IPS-15b (cell line): ENCODE results near the gene ZNF132.
A peak's percentile ranks its signal among the peaks of the same experiment; 100 is the strongest.

Source experiments
- H3K27me3 ChIP-seq: one replicate; pipeline ENCODE4 v1.6.1; 2013; ENCODE audit warnings: low read length; ENCODE audit not compliant: control insufficient read depth, insufficient read depth
- H3K36me3 ChIP-seq: one replicate; pipeline ENCODE4 v1.6.1; 2013; ENCODE audit warnings: low read length; ENCODE audit not compliant: control insufficient read depth, insufficient read depth
- H3K4me1 ChIP-seq: one replicate; pipeline ENCODE4 v1.6.1; 2013; ENCODE audit warnings: mild to moderate bottlenecking, low read length; ENCODE audit not compliant: control insufficient read depth, insufficient read depth
- H3K4me3 ChIP-seq: one replicate; pipeline ENCODE4 v1.5.1; 2013; ENCODE audit warnings: low read depth, low read length
- H3K9ac ChIP-seq: one replicate; pipeline ENCODE4 v1.6.1; 2013; ENCODE audit warnings: low read depth, mild to moderate bottlenecking, low read length
- H3K9me3 ChIP-seq: one replicate; pipeline ENCODE4 v1.6.1; 2013; ENCODE audit warnings: mild to moderate bottlenecking, low read length; ENCODE audit not compliant: control insufficient read depth, insufficient read depth

ZNF132 gene

GRCh38 chr19:58393725-58394033 lies 46.3 kb downstream of the ZNF132 start:
- peaks cover 2% of the 10 kb centered on the region for H3K4me1 ChIP-seq
- H3K27me3 ChIP-seq = peaks cover 17% of the 10 kb centered on the region
- no peaks in the 10 kb centered on the region for H3K9me3 ChIP-seq
- peaks cover 49% of the 10 kb centered on the region for H3K36me3 ChIP-seq
- H3K9ac ChIP-seq = no peak overlapping the region
- H3K4me3 ChIP-seq = no peak overlapping the region

DNA sequence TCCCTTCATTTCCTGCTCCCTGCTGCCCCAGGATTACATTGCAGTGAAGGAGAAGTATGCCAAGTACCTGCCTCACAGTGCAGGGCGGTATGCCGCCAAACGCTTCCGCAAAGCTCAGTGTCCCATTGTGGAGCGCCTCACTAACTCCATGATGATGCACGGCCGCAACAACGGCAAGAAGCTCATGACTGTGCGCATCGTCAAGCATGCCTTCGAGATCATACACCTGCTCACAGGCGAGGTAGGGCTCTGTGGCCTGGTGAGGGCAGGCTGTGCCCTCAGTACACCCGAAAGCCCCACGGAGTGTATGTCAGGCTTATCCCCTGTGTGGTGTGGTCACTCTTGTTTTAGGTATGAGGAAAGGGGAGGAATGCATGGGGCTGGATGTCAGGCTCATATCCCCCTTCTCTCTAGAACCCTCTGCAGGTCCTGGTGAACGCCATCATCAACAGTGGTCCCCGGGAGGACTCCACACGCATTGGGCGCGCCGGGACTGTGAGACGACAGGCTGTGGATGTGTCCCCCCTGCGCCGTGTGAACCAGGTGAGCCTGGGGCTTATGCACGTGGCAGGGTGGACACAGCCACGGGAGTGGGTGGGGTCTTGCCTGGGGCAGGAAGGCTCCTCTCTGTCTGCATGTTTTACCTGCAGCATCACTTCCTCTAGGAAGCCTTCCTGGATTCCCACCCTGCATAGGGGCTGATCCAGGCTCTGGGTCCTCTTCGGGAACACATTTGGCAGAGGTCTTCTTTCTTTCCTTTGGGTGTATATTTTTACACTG lies 46.8 kb downstream of the ZNF132 start:
- H3K9ac ChIP-seq = no peak overlapping the region
- no peak overlapping the region for H3K4me3 ChIP-seq
- peaks cover 53% of the 10 kb centered on the region for H3K36me3 ChIP-seq
- peaks cover 14% of the 10 kb centered on the region for H3K27me3 ChIP-seq
- H3K4me1 ChIP-seq = peaks cover 5% of the 10 kb centered on the region
- H3K9me3 ChIP-seq = no peaks in the 10 kb centered on the region

DNA sequence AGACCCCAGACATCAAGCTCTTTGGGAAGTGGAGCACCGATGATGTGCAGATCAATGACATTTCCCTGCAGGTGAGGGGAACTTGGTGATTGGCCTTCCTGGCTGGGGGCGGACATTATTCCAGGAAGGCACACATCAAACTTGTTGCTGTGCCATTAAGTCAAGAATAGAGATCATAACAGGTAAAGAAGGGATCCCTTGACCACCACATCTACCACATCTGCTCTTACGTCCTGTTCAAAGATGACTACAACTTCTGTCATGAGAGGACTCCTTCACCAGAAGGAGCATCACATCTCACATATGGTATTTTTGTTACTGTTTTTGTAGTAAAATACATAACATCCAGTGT lies 51.8 kb downstream of the ZNF132 start:
- H3K9me3 ChIP-seq = no peaks in the 10 kb centered on the region
- H3K27me3 ChIP-seq = no peaks in the 10 kb centered on the region
- H3K4me3 ChIP-seq = peak overlapping the region; percentile 98
- H3K9ac ChIP-seq = peak overlapping the region; percentile 62
- peaks cover 5% of the 10 kb centered on the region for H3K4me1 ChIP-seq
- H3K36me3 ChIP-seq = peaks cover 42% of the 10 kb centered on the region

DNA sequence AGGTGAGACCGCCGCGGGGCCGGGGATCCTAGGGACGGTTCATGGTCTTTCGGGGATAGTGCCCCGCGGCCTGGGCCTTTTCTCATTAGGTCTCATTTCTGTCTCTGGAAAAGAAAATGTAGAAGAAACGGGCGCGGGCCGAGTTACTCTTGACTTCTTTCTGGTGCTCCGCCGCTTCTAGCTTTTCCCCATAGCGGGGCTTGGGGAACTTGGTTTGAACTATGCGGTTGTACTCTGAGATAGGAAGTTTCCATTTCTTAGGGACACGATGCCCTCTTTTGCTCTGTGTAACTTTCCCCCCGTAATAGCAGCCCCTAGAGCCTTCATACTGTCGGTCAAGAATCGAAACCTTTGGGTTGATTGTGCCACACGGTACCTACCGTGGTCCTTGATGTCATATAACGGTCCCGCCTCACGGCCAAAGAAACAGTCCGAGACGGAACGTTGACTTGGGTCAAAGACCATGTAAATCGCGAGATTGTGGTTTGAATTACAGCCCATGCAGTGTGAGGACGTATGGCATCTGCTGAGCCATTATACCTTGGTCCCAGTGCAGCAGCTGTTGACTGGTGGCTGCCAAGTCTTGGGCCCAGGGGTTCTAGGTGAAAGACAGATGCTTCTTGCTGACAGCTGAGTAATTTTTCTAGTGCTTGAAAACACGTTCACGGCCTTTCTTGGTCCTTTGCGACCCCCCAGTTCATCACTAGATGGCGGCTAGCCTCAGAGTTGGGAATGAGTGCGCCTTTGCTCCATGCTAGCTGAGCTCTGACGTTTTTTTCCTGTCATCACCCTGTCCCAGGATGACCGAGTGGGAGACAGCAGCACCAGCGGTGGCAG lies 52.4 kb downstream of the ZNF132 start:
- Histone ChIP-seq H3K36me3 (peaks cover 37% of the 10 kb centered on the region), H3K4me3 (peak overlapping the region; percentile 98), H3K9ac (peak overlapping the region; percentile 87), H3K4me1 (peaks cover 5% of the 10 kb centered on the region), H3K27me3 (no peaks in the 10 kb centered on the region), H3K9me3 (no peaks in the 10 kb centered on the region)

GRCh38 chr19:58386576-58387337 lies 53.2 kb downstream of the ZNF132 start, which contains the start of gene RPS5:
TSS of gene RPS5 (plus strand) at chr19:58387269. CDS start at chr19:58388138, 869 bp downstream.
- Histone ChIP-seq H3K4me1 (peaks cover 5% of the 10 kb centered on the region), H3K36me3 (peaks cover 31% of the 10 kb centered on the region), H3K4me3 (peak within 1 kb of the TSS; percentile 98)

DNA sequence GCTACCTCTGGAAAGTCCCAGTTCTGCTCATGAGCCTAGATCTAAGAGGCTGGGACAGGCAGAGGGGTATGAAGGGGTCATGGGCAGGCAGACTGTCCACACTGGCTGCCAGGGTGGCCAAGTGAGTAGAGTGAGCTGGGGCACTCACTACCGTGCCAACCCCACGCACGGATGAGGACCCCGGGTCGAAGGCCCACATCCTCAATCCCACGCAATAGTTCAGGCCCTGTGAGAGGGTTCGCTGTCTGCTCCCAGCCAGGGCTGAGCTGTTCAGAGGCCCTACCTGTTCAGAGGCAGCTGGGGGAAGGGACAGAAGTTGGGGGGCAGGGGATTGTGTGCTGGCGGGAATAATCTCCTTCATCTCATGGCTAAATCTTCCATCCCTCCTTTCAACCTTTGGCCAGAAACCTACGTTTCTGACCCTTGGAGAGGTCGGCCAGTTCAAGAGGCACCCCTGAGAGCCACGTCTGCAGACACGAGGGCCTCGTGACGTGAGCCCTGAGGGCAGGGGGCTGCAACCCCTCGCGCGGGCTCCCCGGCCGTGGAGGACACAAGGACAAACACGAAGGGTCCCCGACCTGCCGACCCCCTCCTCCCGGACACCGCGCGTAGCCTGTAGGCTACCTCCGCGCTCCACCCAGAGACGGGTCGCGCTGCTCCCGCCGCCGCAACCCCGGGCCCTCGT lies 53.9 kb downstream of the ZNF132 start:
- no peaks in the 10 kb centered on the region for H3K9me3 ChIP-seq
- H3K9ac ChIP-seq = peak overlapping the region; percentile 92
- H3K4me3 ChIP-seq = peak overlapping the region; percentile 98
- peaks cover 5% of the 10 kb centered on the region for H3K4me1 ChIP-seq
- peaks cover 25% of the 10 kb centered on the region for H3K36me3 ChIP-seq
- no peaks in the 10 kb centered on the region for H3K27me3 ChIP-seq

More at GRCh38 chr19:58386576-58387337, 53.2 kb downstream of the ZNF132 start, which contains the start of gene RPS5:
- H3K9me3 ChIP-seq = no peaks in the 10 kb centered on the region
- H3K27me3 ChIP-seq = no peaks in the 10 kb centered on the region
- peak within 1 kb of the TSS; percentile 92 for H3K9ac ChIP-seq

- Histone ChIP-seq H3K36me3 (peaks cover 20% of the 10 kb centered on the region), H3K4me3 (peak overlapping the region; percentile 98), H3K9me3 (no peaks in the 10 kb centered on the region), H3K4me1 (peaks cover 5% of the 10 kb centered on the region), H3K27me3 (no peaks in the 10 kb centered on the region), H3K9ac (peak overlapping the region; percentile 92)
Measured at GRCh38 chr19:58385313-58385890, 54.6 kb downstream of the ZNF132 start.

DNA sequence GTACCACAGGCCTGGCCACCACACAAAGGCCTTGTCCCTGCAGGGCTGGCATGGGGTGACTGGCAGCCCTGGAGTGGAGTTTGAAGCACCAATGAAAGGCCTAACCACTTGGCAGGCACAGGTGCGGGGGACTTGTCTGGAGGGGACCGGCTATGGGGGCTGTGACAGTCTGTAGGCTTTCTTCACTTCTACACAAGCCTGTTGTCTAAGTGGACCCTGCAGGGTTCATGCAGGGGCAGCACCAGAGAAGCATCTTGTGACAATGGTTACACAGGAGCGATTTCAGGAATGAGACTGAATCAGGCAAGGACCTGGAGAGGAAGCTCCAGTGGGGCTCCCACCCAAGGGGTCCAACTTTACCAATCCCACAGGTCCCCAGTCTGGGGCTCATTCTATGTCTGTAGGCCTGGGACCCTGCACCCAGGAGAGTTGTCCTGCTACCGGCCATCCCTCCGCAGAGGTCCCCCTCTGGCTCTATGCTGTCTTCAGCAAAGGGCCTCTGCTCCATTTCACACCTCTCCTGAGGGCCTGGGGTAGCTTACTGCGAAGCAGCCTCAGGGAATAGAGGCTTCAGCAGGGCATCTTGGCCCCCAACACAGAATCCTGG lies 56.9 kb downstream of the ZNF132 start:
- Histone ChIP-seq H3K9ac (no peak overlapping the region), H3K36me3 (peaks cover 7% of the 10 kb centered on the region), H3K4me1 (peaks cover 3% of the 10 kb centered on the region), H3K4me3 (no peak overlapping the region), H3K27me3 (no peaks in the 10 kb centered on the region), H3K9me3 (no peaks in the 10 kb centered on the region)
